HepG2 (cell line): Measurements from ENCODE around the gene AGAP1. TPM values are rescaled to one million over a fixed set of nuclear protein-coding genes. Genes with fewer than 3 reads are reported as not detected.
A peak's percentile ranks its signal among the peaks of the same experiment; 100 is the strongest.

Experiments
- ARHGAP35 ChIP-seq: sonication (generic); formaldehyde crosslinking; IDR thresholded peaks from 2 replicates; pipeline ENCODE4 v1.9.0; 2022; ENCODE audit warnings: mild to moderate bottlenecking, inconsistent platforms, moderate library complexity, missing genetic modification reagents, borderline replicate concordance
- FOSL2 ChIP-seq: sonication (generic); formaldehyde crosslinking; IDR thresholded peaks from 2 replicates; pipeline ENCODE4 v1.4.0; 2020; ENCODE audit warnings: missing genetic modification reagents
- FOXO1 ChIP-seq: sonication (generic); formaldehyde crosslinking; IDR thresholded peaks from 2 replicates; pipeline ENCODE4 v1.4.0; 2020; ENCODE audit warnings: missing genetic modification reagents
- HMG20A ChIP-seq: IDR thresholded peaks from 2 replicates; pipeline ENCODE4 v1.6.1; 2016; ENCODE audit warnings: borderline replicate concordance
- NONO ChIP-seq, 2 experiments: fragments of 450-650 bp in 1 of 2; sonication (generic) in 1 of 2; formaldehyde crosslinking in 1 of 2; IDR thresholded peaks in 1 of 2; conservative IDR thresholded peaks in 1 of 2; 2 replicates each; pipeline versions ENCODE4 v1.6.1 to v1.8.0; 2017 to 2022; ENCODE audit warnings: mild to moderate bottlenecking in 1 of 2, missing genetic modification reagents in 1 of 2, moderate library complexity in 1 of 2
- NR0B2 ChIP-seq: sonication (generic); formaldehyde crosslinking; IDR thresholded peaks from 2 replicates; pipeline ENCODE4 v1.4.0; 2020; ENCODE audit warnings: mild to moderate bottlenecking, missing genetic modification reagents
- NR2F6 ChIP-seq, 2 experiments: IDR thresholded peaks; 2 replicates each; pipeline ENCODE4 v1.6.1; 2016; ENCODE audit warnings: antibody characterized with exemption in 1 of 2, mild to moderate bottlenecking in 1 of 2
- PAF1 ChIP-seq: IDR thresholded peaks from 2 replicates; pipeline ENCODE4 v1.6.1; 2016; ENCODE audit warnings: missing genetic modification reagents, missing compliant biosample characterization
- PAXIP1 ChIP-seq: sonication (generic); formaldehyde crosslinking; conservative IDR thresholded peaks from 2 replicates; pipeline ENCODE4 v1.4.0; 2020; ENCODE audit warnings: mild to moderate bottlenecking, missing genetic modification reagents, moderate library complexity
- PLSCR1 ChIP-seq: sonication (generic); formaldehyde crosslinking; IDR thresholded peaks from 2 replicates; pipeline ENCODE4 v1.5.0; 2020; ENCODE audit warnings: missing genetic modification reagents, mild to moderate bottlenecking, borderline replicate concordance
- SOX13 ChIP-seq, 3 experiments: fragments of 450-650 bp in 1 of 3; sonication (generic) in 1 of 3; formaldehyde crosslinking in 1 of 3; IDR thresholded peaks in 2 of 3; conservative IDR thresholded peaks in 1 of 3; 2 replicates each; pipeline versions ENCODE4 v1.5.0 to v1.6.1; 2016 to 2020; ENCODE audit warnings: antibody characterized with exemption in 1 of 3, mild to moderate bottlenecking in 1 of 3, missing compliant biosample characterization in 1 of 3, missing genetic modification reagents in 1 of 3, moderate library complexity in 1 of 3
- TCF7 ChIP-seq: sonication (generic); IDR thresholded peaks from 2 replicates; pipeline ENCODE4 v1.6.1; 2016; ENCODE audit warnings: antibody characterized with exemption, low read depth
- TFAP4 ChIP-seq: sonication (generic); IDR thresholded peaks from 2 replicates; pipeline ENCODE4 v1.6.1; 2016; ENCODE audit warnings: low read depth, borderline replicate concordance
- ZBTB33 ChIP-seq: sonication (generic); formaldehyde crosslinking; IDR thresholded peaks from 2 replicates; pipeline ENCODE4 v1.4.0; 2020; ENCODE audit warnings: missing genetic modification reagents
- ZFP37 ChIP-seq: sonication (generic); formaldehyde crosslinking; IDR thresholded peaks from 2 replicates; pipeline ENCODE4 v1.4.0; 2020; ENCODE audit warnings: missing genetic modification reagents, borderline replicate concordance
- ZFY ChIP-seq: sonication (generic); formaldehyde crosslinking; IDR thresholded peaks from 2 replicates; pipeline ENCODE4 v1.4.0; 2020; ENCODE audit warnings: missing genetic modification reagents
- ZNF124 ChIP-seq: sonication (generic); formaldehyde crosslinking; IDR thresholded peaks from 2 replicates; pipeline ENCODE4 v1.4.0; 2020; ENCODE audit warnings: missing genetic modification reagents
- ZNF367 ChIP-seq: sonication (generic); formaldehyde crosslinking; IDR thresholded peaks from 2 replicates; pipeline ENCODE4 v1.4.0; 2020; ENCODE audit warnings: missing genetic modification reagents, borderline replicate concordance
- ZNF7 ChIP-seq: IDR thresholded peaks from 2 replicates; pipeline ENCODE4 v1.6.1; 2016; ENCODE audit warnings: missing biosample characterization, missing genetic modification reagents
- polyA plus RNA-seq, 8 experiments: library from polyadenylated mRNA; depleted of rRNA in 3 of 8; stranded (reverse) in 7 of 8; unstranded in 1 of 8; fragments of >200 nt; fragmentation: Illumina TruSeq in 4 of 8; extraction: Trizol in 4 of 8; gene quantifications; 2 replicates each; pipeline versions ENCODE4 v1.2.1 to v1.2.3, GENCODE V29; 2011 to 2016; ENCODE audit warnings: low read depth in 4 of 8, missing spikeins in 1 of 8, mixed read lengths in 1 of 8; ENCODE audit not compliant: insufficient read depth in 1 of 8
- total RNA-seq, 5 experiments: library from RNA; depleted of rRNA; stranded (reverse); fragments of >200 nt; fragmentation: Illumina TruSeq; extraction: Trizol; gene quantifications; 2 replicates each; pipeline ENCODE4 v1.2.3, GENCODE V29; 2016; ENCODE audit warnings: low read depth in 1 of 5

AGAP1 gene
- total and polyA plus RNA-seq, 2 of the 13 experiments (the other 11 are each of a cell fraction or from before 2014, with no cell fraction given): 21.2 to 32.7 TPM

- peak; percentile 80; the same call in 1 of the 2 replicates for TF ChIP-seq SOX13 (IDR thresholded peaks at IDR 0.05)
- peak in 1 of 2 experiments; percentile 90; a peak in 2 of 4 replicates for TF ChIP-seq SOX13 (CRISPR knock-in tag; conservative IDR thresholded peaks at IDR 0.05 in 1 of 2, IDR thresholded peaks at IDR 0.05 in 1 of 2)
- no peak; the same call in 1 of the 2 replicates for TF ChIP-seq TFAP4
- TF ChIP-seq FOXO1: no peak
- TF ChIP-seq ZNF124 (CRISPR knock-in tag): no peak
- no peak for TF ChIP-seq PAXIP1 (CRISPR knock-in tag)
- TF ChIP-seq PAF1 (CRISPR knock-in tag): no peak
- TF ChIP-seq NONO (IDR thresholded peaks at IDR 0.05): no peak
- TF ChIP-seq NONO (CRISPR knock-in tag; conservative IDR thresholded peaks at IDR 0.05): no peak
- peak; percentile 93 for TF ChIP-seq ZBTB33 (CRISPR knock-in tag)
- TF ChIP-seq FOSL2 (CRISPR knock-in tag): peak; percentile 94
- no peak for TF ChIP-seq ZFP37 (CRISPR knock-in tag)
- no peak for TF ChIP-seq HMG20A (CRISPR knock-in tag)
- TF ChIP-seq ZNF7 (CRISPR knock-in tag): peak; percentile 59; the same call in 1 of the 2 replicates
- TF ChIP-seq PLSCR1 (CRISPR knock-in tag): no peak
- TF ChIP-seq ARHGAP35 (CRISPR knock-in tag): no peak
- no peak for TF ChIP-seq NR2F6 (IDR thresholded peaks at IDR 0.05)
- no peak for TF ChIP-seq NR2F6 (CRISPR knock-in tag; IDR thresholded peaks at IDR 0.05)
- 0 out of 2 replicates have a peak, but pooled peaks have one; percentile 7 for TF ChIP-seq TCF7
- no peak for TF ChIP-seq NR0B2
- TF ChIP-seq ZFY (CRISPR knock-in tag): no peak
- TF ChIP-seq ZNF367 (CRISPR knock-in tag): no peak
Measured at GRCh38 chr2:236078297-236079255, 584.7 kb downstream of the AGAP1 start (continued).
